Measurements from ENCODE around the gene LRRC46. TPM values are rescaled to one million over a fixed set of nuclear protein-coding genes. Genes with fewer than 3 reads are reported as not detected.

The LRRC46 gene
- total and polyA plus RNA-seq, 9 of the 15 experiments (the other 6 are each of a cell fraction or from before 2014, with no cell fraction given) = 0.39 to 1.4 (median 0.53) TPM; not detected in 1

DNA sequence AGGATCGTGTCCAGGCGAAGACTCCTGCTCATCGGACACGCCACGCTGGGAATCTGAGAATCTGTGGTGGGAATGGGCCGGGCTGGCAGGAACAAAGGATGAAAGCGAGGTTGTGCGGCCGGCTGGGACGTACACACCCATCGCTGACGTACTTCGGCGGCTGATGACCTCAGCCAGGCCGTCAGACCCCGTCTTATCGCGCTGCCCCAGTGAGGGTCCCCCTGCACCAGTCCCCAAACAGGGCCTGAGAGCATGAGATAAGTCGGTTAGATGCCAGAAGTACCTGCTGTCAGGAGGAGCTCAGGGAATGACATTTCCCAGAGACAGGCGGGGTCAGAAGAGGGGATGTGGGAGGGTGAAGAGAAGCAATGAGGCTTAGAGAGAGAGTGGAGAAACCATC lies 35.5 kb downstream of the LRRC46 start (continued):
- TF ChIP-seq, protein P1, sequence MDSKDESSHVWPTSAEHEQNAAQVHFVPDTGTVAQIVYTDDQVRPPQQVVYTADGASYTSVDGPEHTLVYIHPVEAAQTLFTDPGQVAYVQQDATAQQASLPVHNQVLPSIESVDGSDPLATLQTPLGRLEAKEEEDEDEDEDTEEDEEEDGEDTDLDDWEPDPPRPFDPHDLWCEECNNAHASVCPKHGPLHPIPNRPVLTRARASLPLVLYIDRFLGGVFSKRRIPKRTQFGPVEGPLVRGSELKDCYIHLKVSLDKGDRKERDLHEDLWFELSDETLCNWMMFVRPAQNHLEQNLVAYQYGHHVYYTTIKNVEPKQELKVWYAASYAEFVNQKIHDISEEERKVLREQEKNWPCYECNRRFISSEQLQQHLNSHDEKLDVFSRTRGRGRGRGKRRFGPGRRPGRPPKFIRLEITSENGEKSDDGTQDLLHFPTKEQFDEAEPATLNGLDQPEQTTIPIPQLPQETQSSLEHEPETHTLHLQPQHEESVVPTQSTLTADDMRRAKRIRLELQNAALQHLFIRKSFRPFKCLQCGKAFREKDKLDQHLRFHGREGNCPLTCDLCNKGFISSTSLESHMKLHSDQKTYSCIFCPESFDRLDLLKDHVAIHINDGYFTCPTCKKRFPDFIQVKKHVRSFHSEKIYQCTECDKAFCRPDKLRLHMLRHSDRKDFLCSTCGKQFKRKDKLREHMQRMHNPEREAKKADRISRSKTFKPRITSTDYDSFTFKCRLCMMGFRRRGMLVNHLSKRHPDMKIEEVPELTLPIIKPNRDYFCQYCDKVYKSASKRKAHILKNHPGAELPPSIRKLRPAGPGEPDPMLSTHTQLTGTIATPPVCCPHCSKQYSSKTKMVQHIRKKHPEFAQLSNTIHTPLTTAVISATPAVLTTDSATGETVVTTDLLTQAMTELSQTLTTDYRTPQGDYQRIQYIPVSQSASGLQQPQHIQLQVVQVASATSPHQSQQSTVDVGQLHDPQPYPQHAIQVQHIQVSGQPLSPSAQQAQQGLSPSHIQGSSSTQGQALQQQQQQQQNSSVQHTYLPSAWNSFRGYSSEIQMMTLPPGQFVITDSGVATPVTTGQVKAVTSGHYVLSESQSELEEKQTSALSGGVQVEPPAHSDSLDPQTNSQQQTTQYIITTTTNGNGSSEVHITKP (IDR thresholded peaks at IDR 0.05; ENCODE audit: partially characterized antibody) = peak; percentile 54
- TF ChIP-seq, protein P2, sequence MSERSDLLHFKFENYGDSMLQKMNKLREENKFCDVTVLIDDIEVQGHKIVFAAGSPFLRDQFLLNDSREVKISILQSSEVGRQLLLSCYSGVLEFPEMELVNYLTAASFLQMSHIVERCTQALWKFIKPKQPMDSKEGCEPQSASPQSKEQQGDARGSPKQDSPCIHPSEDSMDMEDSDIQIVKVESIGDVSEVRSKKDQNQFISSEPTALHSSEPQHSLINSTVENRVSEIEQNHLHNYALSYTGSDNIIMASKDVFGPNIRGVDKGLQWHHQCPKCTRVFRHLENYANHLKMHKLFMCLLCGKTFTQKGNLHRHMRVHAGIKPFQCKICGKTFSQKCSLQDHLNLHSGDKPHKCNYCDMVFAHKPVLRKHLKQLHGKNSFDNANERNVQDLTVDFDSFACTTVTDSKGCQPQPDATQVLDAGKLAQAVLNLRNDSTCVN (CRISPR knock-in tag; IDR thresholded peaks at IDR 0.05) = peak; percentile 78; the same call in 1 of the 2 replicates
- TF ChIP-seq PHB (CRISPR knock-in tag; IDR thresholded peaks at IDR 0.05) (no peak), SUPT5H (IDR thresholded peaks at IDR 0.05) (no peak), ZNF146 (CRISPR knock-in tag; IDR thresholded peaks at IDR 0.05; ENCODE audit: unreplicated experiment) (no peak), GABPB1 (CRISPR knock-in tag; IDR thresholded peaks at IDR 0.05) (0 out of 2 replicates have a peak, but pooled peaks have one; percentile 30), SMARCE1 (IDR thresholded peaks at IDR 0.05) (peak; percentile 99), RBM17 (IDR thresholded peaks at IDR 0.05; ENCODE audit: borderline replicate concordance, low read depth, low read length) (no peak), ZNF41 (CRISPR knock-in tag; conservative IDR thresholded peaks at IDR 0.05) (0 out of 2 replicates have a peak, but pooled peaks have one; percentile 51), ETV1 (tag; conservative IDR thresholded peaks at IDR 0.05; ENCODE audit: low read depth) (peak; percentile 67), TAF7 (tag; IDR thresholded peaks at IDR 0.05) (no peak), SRF (CRISPR knock-in tag; IDR thresholded peaks at IDR 0.05) (peak in 1 of 2 experiments; percentile 31; a peak in 1 of 4 replicates), FIP1L1 (IDR thresholded peaks at IDR 0.05; ENCODE audit: low read depth, low read length, poor library complexity, severe bottlenecking) (no peak), NCOA1 (IDR thresholded peaks at IDR 0.05; ENCODE audit: low read depth) (peak; percentile 98), SMAD2 (IDR thresholded peaks at IDR 0.05; ENCODE audit: low read depth, low read length) (no peak), TCF7 (IDR thresholded peaks at IDR 0.05; ENCODE audit: borderline replicate concordance) (peak; percentile 90), FOS (IDR thresholded peaks at IDR 0.05; ENCODE audit: extremely low read depth, insufficient read length) (peak; percentile 19)
- TF ChIP-seq, protein P3, sequence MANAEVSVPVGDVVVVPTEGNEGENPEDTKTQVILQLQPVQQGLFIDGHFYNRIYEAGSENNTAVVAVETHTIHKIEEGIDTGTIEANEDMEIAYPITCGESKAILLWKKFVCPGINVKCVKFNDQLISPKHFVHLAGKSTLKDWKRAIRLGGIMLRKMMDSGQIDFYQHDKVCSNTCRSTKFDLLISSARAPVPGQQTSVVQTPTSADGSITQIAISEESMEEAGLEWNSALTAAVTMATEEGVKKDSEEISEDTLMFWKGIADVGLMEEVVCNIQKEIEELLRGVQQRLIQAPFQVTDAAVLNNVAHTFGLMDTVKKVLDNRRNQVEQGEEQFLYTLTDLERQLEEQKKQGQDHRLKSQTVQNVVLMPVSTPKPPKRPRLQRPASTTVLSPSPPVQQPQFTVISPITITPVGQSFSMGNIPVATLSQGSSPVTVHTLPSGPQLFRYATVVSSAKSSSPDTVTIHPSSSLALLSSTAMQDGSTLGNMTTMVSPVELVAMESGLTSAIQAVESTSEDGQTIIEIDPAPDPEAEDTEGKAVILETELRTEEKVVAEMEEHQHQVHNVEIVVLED (CRISPR knock-in tag; IDR thresholded peaks at IDR 0.05) = no peak; the same call in 1 of the 2 replicates
- TF ChIP-seq, protein P4, sequence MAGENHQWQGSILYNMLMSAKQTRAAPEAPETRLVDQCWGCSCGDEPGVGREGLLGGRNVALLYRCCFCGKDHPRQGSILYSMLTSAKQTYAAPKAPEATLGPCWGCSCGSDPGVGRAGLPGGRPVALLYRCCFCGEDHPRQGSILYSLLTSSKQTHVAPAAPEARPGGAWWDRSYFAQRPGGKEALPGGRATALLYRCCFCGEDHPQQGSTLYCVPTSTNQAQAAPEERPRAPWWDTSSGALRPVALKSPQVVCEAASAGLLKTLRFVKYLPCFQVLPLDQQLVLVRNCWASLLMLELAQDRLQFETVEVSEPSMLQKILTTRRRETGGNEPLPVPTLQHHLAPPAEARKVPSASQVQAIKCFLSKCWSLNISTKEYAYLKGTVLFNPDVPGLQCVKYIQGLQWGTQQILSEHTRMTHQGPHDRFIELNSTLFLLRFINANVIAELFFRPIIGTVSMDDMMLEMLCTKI (IDR thresholded peaks at IDR 0.05; ENCODE audit: partially characterized antibody) = no peak
- TF ChIP-seq, protein P5, sequence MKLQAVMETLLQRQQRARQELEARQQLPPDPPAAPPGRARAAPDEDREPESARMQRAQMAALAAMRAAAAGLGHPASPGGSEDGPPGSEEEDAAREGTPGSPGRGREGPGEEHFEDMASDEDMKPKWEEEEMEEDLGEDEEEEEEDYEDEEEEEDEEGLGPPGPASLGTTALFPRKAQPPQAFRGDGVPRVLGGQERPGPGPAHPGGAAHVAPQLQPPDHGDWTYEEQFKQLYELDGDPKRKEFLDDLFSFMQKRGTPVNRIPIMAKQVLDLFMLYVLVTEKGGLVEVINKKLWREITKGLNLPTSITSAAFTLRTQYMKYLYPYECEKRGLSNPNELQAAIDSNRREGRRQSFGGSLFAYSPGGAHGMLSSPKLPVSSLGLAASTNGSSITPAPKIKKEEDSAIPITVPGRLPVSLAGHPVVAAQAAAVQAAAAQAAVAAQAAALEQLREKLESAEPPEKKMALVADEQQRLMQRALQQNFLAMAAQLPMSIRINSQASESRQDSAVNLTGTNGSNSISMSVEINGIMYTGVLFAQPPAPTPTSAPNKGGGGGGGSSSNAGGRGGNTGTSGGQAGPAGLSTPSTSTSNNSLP (IDR thresholded peaks at IDR 0.05; ENCODE audit: borderline replicate concordance, low read depth, low read length) = no peak
